Measurements from ENCODE around the gene NLRC5.

- TF ChIP-seq CTCF (IDR thresholded peaks at IDR 0.05): no peak
- TF ChIP-seq POLR2A (IDR thresholded peaks at IDR 0.05): no peak
Observed at GRCh38 chr16:57055671-57056070, 66.3 kb downstream of the NLRC5 start.

All from Peyer's patch (tissue), 4 donors.